OCI-LY1 (cell line): ENCODE data around the gene ZMYND10.

ENCODE experiments used
- CTCF ChIP-seq: fragments of 200-600 bp; sonication (generic), shearing (Covaris generic); IDR thresholded peaks from 2 replicates; pipeline ENCODE4 v1.5.1; 2017; ENCODE audit warnings: mild to moderate bottlenecking, antibody characterized with exemption, low read length, moderate library complexity, mixed read lengths
- EZH2 ChIP-seq: fragments of 200-600 bp; sonication (generic), shearing (Covaris generic); IDR thresholded peaks from 2 replicates; pipeline ENCODE4 v1.8.0; 2017; ENCODE audit warnings: borderline replicate concordance, mixed run types, mild to moderate bottlenecking, antibody characterized with exemption, low read length, moderate library complexity, mixed read lengths

GRCh38 chr3:50334339-50335075, 11.0 kb downstream of the ZMYND10 start:
- TF ChIP-seq CTCF, result no peak
- TF ChIP-seq EZH2, result no peak
